GM23338 (cell line): Measurements from ENCODE around the gene GPR143. TPM values are rescaled to one million over a fixed set of nuclear protein-coding genes. Genes with fewer than 3 reads are reported as not detected.

Source experiments
- ATAC-seq: fragments of 200-7000 bp; cut with Tn5 transposase; 3 replicates; pipeline ENCODE4 v1.9.1; 2020
- DNase-seq: peaks from one replicate; pipeline ENCODE4 v3.0.0-alpha.2; 2015; ENCODE audit warnings: low spot score
- H2AFZ ChIP-seq: fragments of 200-600 bp; sonication (generic); 2 replicates; pipeline ENCODE4 v1.8.0; 2016; ENCODE audit warnings: antibody characterized with exemption, mild to moderate bottlenecking, moderate library complexity
- H3F3A ChIP-seq: fragments of 200-600 bp; sonication (generic); replicated peaks from 2 replicates; pipeline ENCODE4 v1.8.0; 2017; ENCODE audit warnings: antibody characterized with exemption, mixed run types, low read depth
- H3K27ac ChIP-seq: fragments of 200-600 bp; sonication (generic); 2 replicates; pipeline ENCODE4 v1.6.1; 2016; ENCODE audit warnings: low read depth
- H3K27me3 ChIP-seq: fragments of 200-600 bp; sonication (generic); 2 replicates; pipeline ENCODE4 v1.8.0; 2016; ENCODE audit warnings: mild to moderate bottlenecking, mixed run types, moderate library complexity; ENCODE audit not compliant: insufficient read depth
- H3K36me3 ChIP-seq: fragments of 200-600 bp; sonication (generic); 2 replicates; pipeline ENCODE4 v1.8.0; 2016; ENCODE audit warnings: mild to moderate bottlenecking; ENCODE audit not compliant: insufficient read depth
- H3K4me1 ChIP-seq: fragments of 200-600 bp; sonication (generic); 2 replicates; pipeline ENCODE4 v1.8.0; 2016; ENCODE audit warnings: mild to moderate bottlenecking, moderate library complexity; ENCODE audit not compliant: insufficient read depth
- H3K4me2 ChIP-seq: fragments of 200-600 bp; sonication (generic); 2 replicates; pipeline ENCODE4 v1.7.1; 2017; ENCODE audit warnings: mixed run types
- H3K4me3 ChIP-seq: fragments of 200-600 bp; sonication (generic); 2 replicates; pipeline ENCODE4 v1.6.1; 2016; ENCODE audit warnings: mixed run types
- H3K79me2 ChIP-seq: fragments of 200-600 bp; sonication (generic); replicated peaks from 2 replicates; pipeline ENCODE4 v1.8.0; 2017; ENCODE audit warnings: mild to moderate bottlenecking; ENCODE audit not compliant: insufficient read depth
- H3K9me2 ChIP-seq: fragments of 200-600 bp; sonication (generic); 2 replicates; pipeline ENCODE4 v1.8.0; 2017; ENCODE audit not compliant: insufficient read depth
- H4K20me1 ChIP-seq: fragments of 200-600 bp; sonication (generic); replicated peaks from 2 replicates; pipeline ENCODE4 v1.8.0; 2017; ENCODE audit warnings: mild to moderate bottlenecking; ENCODE audit not compliant: insufficient read depth
- H3K27ac Mint-ChIP-seq: 2 replicates; pipeline ENCODE4 v1.8.0; 2020; ENCODE audit warnings: inconsistent platforms, mild to moderate bottlenecking, moderate library complexity, mixed read lengths
- H3K27me3 Mint-ChIP-seq: 3 replicates; pipeline ENCODE4 v1.8.0; 2022; ENCODE audit warnings: low read depth, mild to moderate bottlenecking, moderate library complexity, mixed read lengths, inconsistent platforms; ENCODE audit not compliant: insufficient read depth, poor library complexity
- H3K36me3 Mint-ChIP-seq: 3 replicates; pipeline ENCODE4 v1.8.0; 2021; ENCODE audit warnings: low read depth, mild to moderate bottlenecking, inconsistent platforms, moderate library complexity, mixed read lengths
- H3K4me1 Mint-ChIP-seq: 3 replicates; pipeline ENCODE4 v1.8.0; 2020; ENCODE audit warnings: mild to moderate bottlenecking, inconsistent platforms, mixed read lengths
- H3K4me3 Mint-ChIP-seq: 3 replicates; pipeline ENCODE4 v1.8.0; 2021; ENCODE audit warnings: moderate library complexity, mild to moderate bottlenecking, inconsistent platforms, mixed read lengths
- H3K9me3 Mint-ChIP-seq: 3 replicates; pipeline ENCODE4 v1.8.0; 2020; ENCODE audit warnings: moderate library complexity, mild to moderate bottlenecking, inconsistent platforms, mixed read lengths
- CREB1 ChIP-seq: fragments of 250-450 bp; sonication (Bioruptor Pico); IDR thresholded peaks from 2 replicates; pipeline ENCODE4 v1.5.0; 2020; ENCODE audit warnings: low read depth, mild to moderate bottlenecking, moderate library complexity
- EZH2 ChIP-seq: fragments of 200-600 bp; sonication (generic); IDR thresholded peaks from one replicate; pipeline ENCODE4 v1.8.0; 2017; ENCODE audit warnings: antibody characterized with exemption, mild to moderate bottlenecking, low read depth; ENCODE audit not compliant: unreplicated experiment
- EZH2phosphoT487 ChIP-seq: fragments of 200-600 bp; sonication (generic); IDR thresholded peaks from one replicate; pipeline ENCODE4 v1.8.1; 2018; ENCODE audit warnings: antibody characterized with exemption; ENCODE audit not compliant: unreplicated experiment
- JUNB ChIP-seq: IDR thresholded peaks from one replicate; pipeline ENCODE4 v1.6.1; 2016; ENCODE audit warnings: antibody characterized with exemption; ENCODE audit not compliant: unreplicated experiment
- NANOG ChIP-seq: IDR thresholded peaks from 2 replicates; pipeline ENCODE4 v1.6.1; 2016; ENCODE audit warnings: antibody characterized with exemption, borderline replicate concordance
- POLR2AphosphoS5 ChIP-seq: IDR thresholded peaks from 2 replicates; pipeline ENCODE4 v1.6.1; 2016; ENCODE audit warnings: antibody characterized with exemption, low read depth
- STAT1 ChIP-seq: IDR thresholded peaks from one replicate; pipeline ENCODE4 v1.6.1; 2016; ENCODE audit warnings: antibody characterized with exemption; ENCODE audit not compliant: unreplicated experiment
- ZNF114 ChIP-seq: fragments of 250-450 bp; sonication (Bioruptor Pico); IDR thresholded peaks from 2 replicates; pipeline ENCODE4 v1.5.0; 2020; ENCODE audit warnings: mild to moderate bottlenecking, moderate library complexity
- ZNF331 ChIP-seq: fragments of 250-450 bp; sonication (Bioruptor Pico); IDR thresholded peaks from 2 replicates; pipeline ENCODE4 v1.5.0; 2020; ENCODE audit warnings: low read depth, mild to moderate bottlenecking, moderate library complexity
- polyA plus RNA-seq: library from polyadenylated mRNA; unstranded; fragments of >200 nt; fragmentation: Nextera tagmentation; extraction: Ambion mirVana; gene quantifications from 2 replicates; pipeline ENCODE4 v1.2.1, GENCODE V29; 2016
- total RNA-seq: library from RNA; depleted of rRNA; stranded (reverse); fragments of >200 nt; shearing (Covaris generic); gene quantifications from 2 replicates; pipeline ENCODE4 v1.2.3, GENCODE V29; 2014
- TF ChIP-seq, protein P1 (sequence below), 2 experiments: fragments of 200-600 bp in 1 of 2; sonication (generic) in 1 of 2; conservative IDR thresholded peaks; 2 replicates each; pipeline versions ENCODE4 v1.5.1 to v1.6.1; 2016 to 2017; ENCODE audit warnings: antibody characterized with exemption in 2 of 2, low read depth in 2 of 2, mild to moderate bottlenecking in 2 of 2, moderate library complexity in 1 of 2
- TF ChIP-seq, protein P2 (sequence below): IDR thresholded peaks from one replicate; pipeline ENCODE4 v1.6.1; 2018; ENCODE audit warnings: antibody characterized with exemption; ENCODE audit not compliant: unreplicated experiment
- TF ChIP-seq, protein P3 (sequence below): IDR thresholded peaks from 2 replicates; pipeline ENCODE4 v1.6.1; 2016; ENCODE audit warnings: antibody characterized with exemption
- TF ChIP-seq, protein P4 (sequence below): fragments of 250-450 bp; sonication (Bioruptor Pico); IDR thresholded peaks from 2 replicates; pipeline ENCODE4 v1.5.0; 2020; ENCODE audit warnings: mild to moderate bottlenecking, moderate library complexity

Gene GPR143
- total and polyA plus RNA-seq, 2 experiments from 2014 or later = 7.4 to 13.0 TPM

DNA sequence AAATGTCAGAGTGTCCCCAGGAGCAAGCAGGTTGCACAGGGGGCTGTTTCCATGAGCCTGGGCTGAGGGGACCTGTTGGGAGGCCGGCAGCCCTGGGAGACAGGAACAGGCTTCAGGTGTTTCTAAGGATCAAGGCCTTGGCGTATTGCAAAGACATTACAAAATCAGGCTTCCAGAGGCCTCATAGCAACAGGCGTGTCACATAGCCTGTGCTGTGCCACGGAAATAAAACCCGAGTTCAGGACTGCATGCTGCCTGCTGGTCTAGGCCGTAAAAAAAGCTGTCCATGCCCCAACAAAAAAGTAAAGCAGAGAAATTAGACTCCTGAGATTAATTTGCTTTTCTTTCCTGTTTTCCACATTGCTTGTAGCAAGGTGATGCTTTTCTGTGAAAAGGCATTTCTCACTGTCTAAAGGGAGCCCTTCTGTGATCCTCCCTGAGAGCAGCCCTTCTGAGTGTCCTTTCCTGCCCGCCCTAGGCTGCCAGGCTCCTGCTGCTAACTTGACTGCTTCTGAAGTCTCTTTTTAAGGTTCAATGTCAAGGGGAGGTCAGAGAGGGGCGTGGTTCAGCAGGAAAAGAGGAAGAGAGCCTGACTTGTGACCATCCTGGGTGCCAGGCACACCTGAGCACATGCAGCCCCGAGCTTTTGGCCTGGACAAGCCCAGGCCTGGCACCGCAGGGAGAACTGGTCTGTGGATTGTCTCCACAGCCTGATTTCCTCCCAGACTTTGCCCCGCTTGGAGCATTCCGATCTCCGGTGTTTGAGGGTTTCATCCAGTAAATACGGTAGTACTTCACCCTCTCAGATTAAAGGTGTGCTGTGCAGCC is 41.9 kb upstream of the GPR143 start:
- no peak overlapping the region for H2AFZ ChIP-seq
- peaks cover 11% of the 10 kb centered on the region for H3K79me2 ChIP-seq
- H3K4me1 ChIP-seq = peaks cover 5% of the 10 kb centered on the region; the same call in 1 of the 2 replicates
- peak overlapping the region; percentile 59; the same call in 1 of the 2 replicates for H3K27ac ChIP-seq
- no peaks in the 10 kb centered on the region for H3F3A ChIP-seq
- Mint-ChIP-seq H3K27me3 (no peaks in the 10 kb centered on the region), H3K36me3 (peaks cover 3% of the 10 kb centered on the region; the same call in 2 of the 3 replicates), H3K27ac (no peak overlapping the region), H3K9me3 (no peaks in the 10 kb centered on the region), H3K4me3 (no peak overlapping the region; the same call in 2 of the 3 replicates), H3K4me1 (peaks cover 10% of the 10 kb centered on the region)
- H4K20me1 ChIP-seq = no peaks in the 10 kb centered on the region; the same call in 1 of the 2 replicates
- ATAC-seq (peak; percentile 80), DNase-seq (peak; percentile 39)
- peak overlapping the region; percentile 20; the same call in 1 of the 2 replicates for H3K4me2 ChIP-seq
- no peaks in the 10 kb centered on the region for H3K36me3 ChIP-seq
- TF ChIP-seq, protein P1, sequence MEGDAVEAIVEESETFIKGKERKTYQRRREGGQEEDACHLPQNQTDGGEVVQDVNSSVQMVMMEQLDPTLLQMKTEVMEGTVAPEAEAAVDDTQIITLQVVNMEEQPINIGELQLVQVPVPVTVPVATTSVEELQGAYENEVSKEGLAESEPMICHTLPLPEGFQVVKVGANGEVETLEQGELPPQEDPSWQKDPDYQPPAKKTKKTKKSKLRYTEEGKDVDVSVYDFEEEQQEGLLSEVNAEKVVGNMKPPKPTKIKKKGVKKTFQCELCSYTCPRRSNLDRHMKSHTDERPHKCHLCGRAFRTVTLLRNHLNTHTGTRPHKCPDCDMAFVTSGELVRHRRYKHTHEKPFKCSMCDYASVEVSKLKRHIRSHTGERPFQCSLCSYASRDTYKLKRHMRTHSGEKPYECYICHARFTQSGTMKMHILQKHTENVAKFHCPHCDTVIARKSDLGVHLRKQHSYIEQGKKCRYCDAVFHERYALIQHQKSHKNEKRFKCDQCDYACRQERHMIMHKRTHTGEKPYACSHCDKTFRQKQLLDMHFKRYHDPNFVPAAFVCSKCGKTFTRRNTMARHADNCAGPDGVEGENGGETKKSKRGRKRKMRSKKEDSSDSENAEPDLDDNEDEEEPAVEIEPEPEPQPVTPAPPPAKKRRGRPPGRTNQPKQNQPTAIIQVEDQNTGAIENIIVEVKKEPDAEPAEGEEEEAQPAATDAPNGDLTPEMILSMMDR (conservative IDR thresholded peaks at IDR 0.05; ENCODE audit: low read depth in 2 of 2) = no peak
- TF ChIP-seq, protein P2, sequence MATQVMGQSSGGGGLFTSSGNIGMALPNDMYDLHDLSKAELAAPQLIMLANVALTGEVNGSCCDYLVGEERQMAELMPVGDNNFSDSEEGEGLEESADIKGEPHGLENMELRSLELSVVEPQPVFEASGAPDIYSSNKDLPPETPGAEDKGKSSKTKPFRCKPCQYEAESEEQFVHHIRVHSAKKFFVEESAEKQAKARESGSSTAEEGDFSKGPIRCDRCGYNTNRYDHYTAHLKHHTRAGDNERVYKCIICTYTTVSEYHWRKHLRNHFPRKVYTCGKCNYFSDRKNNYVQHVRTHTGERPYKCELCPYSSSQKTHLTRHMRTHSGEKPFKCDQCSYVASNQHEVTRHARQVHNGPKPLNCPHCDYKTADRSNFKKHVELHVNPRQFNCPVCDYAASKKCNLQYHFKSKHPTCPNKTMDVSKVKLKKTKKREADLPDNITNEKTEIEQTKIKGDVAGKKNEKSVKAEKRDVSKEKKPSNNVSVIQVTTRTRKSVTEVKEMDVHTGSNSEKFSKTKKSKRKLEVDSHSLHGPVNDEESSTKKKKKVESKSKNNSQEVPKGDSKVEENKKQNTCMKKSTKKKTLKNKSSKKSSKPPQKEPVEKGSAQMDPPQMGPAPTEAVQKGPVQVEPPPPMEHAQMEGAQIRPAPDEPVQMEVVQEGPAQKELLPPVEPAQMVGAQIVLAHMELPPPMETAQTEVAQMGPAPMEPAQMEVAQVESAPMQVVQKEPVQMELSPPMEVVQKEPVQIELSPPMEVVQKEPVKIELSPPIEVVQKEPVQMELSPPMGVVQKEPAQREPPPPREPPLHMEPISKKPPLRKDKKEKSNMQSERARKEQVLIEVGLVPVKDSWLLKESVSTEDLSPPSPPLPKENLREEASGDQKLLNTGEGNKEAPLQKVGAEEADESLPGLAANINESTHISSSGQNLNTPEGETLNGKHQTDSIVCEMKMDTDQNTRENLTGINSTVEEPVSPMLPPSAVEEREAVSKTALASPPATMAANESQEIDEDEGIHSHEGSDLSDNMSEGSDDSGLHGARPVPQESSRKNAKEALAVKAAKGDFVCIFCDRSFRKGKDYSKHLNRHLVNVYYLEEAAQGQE = no peak
- TF ChIP-seq EZH2phosphoT487 = no peak
- TF ChIP-seq POLR2AphosphoS5 = no peak
- no peak for TF ChIP-seq CREB1 (CRISPR knock-in tag)
- TF ChIP-seq EZH2 = no peak
- TF ChIP-seq ZNF114 (CRISPR knock-in tag) = no peak
- TF ChIP-seq, protein P3, sequence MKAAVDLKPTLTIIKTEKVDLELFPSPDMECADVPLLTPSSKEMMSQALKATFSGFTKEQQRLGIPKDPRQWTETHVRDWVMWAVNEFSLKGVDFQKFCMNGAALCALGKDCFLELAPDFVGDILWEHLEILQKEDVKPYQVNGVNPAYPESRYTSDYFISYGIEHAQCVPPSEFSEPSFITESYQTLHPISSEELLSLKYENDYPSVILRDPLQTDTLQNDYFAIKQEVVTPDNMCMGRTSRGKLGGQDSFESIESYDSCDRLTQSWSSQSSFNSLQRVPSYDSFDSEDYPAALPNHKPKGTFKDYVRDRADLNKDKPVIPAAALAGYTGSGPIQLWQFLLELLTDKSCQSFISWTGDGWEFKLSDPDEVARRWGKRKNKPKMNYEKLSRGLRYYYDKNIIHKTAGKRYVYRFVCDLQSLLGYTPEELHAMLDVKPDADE = no peak
- TF ChIP-seq NANOG = no peak
- no peak for TF ChIP-seq ZNF331
- no peak for TF ChIP-seq JUNB
- TF ChIP-seq STAT1 = no peak
- TF ChIP-seq, protein P4, sequence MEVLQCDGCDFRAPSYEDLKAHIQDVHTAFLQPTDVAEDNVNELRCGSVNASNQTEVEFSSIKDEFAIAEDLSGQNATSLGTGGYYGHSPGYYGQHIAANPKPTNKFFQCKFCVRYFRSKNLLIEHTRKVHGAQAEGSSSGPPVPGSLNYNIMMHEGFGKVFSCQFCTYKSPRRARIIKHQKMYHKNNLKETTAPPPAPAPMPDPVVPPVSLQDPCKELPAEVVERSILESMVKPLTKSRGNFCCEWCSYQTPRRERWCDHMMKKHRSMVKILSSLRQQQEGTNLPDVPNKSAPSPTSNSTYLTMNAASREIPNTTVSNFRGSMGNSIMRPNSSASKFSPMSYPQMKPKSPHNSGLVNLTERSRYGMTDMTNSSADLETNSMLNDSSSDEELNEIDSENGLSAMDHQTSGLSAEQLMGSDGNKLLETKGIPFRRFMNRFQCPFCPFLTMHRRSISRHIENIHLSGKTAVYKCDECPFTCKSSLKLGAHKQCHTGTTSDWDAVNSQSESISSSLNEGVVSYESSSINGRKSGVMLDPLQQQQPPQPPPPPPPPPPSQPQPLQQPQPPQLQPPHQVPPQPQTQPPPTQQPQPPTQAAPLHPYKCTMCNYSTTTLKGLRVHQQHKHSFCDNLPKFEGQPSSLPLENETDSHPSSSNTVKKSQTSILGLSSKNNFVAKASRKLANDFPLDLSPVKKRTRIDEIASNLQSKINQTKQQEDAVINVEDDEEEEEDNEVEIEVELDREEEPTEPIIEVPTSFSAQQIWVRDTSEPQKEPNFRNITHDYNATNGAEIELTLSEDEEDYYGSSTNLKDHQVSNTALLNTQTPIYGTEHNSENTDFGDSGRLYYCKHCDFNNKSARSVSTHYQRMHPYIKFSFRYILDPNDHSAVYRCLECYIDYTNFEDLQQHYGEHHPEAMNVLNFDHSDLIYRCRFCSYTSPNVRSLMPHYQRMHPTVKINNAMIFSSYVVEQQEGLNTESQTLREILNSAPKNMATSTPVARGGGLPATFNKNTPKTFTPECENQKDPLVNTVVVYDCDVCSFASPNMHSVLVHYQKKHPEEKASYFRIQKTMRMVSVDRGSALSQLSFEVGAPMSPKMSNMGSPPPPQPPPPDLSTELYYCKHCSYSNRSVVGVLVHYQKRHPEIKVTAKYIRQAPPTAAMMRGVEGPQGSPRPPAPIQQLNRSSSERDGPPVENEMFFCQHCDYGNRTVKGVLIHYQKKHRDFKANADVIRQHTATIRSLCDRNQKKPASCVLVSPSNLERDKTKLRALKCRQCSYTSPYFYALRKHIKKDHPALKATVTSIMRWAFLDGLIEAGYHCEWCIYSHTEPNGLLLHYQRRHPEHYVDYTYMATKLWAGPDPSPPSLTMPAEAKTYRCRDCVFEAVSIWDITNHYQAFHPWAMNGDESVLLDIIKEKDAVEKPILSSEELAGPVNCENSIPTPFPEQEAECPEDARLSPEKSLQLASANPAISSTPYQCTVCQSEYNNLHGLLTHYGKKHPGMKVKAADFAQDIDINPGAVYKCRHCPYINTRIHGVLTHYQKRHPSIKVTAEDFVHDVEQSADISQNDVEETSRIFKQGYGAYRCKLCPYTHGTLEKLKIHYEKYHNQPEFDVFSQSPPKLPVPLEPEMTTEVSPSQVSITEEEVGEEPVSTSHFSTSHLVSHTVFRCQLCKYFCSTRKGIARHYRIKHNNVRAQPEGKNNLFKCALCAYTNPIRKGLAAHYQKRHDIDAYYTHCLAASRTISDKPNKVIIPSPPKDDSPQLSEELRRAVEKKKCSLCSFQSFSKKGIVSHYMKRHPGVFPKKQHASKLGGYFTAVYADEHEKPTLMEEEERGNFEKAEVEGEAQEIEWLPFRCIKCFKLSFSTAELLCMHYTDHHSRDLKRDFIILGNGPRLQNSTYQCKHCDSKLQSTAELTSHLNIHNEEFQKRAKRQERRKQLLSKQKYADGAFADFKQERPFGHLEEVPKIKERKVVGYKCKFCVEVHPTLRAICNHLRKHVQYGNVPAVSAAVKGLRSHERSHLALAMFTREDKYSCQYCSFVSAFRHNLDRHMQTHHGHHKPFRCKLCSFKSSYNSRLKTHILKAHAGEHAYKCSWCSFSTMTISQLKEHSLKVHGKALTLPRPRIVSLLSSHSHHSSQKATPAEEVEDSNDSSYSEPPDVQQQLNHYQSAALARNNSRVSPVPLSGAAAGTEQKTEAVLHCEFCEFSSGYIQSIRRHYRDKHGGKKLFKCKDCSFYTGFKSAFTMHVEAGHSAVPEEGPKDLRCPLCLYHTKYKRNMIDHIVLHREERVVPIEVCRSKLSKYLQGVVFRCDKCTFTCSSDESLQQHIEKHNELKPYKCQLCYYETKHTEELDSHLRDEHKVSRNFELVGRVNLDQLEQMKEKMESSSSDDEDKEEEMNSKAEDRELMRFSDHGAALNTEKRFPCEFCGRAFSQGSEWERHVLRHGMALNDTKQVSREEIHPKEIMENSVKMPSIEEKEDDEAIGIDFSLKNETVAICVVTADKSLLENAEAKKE (CRISPR knock-in tag) = no peak
- H3K4me3 ChIP-seq = no peak overlapping the region
- H3K27me3 ChIP-seq = no peaks in the 10 kb centered on the region
- H3K9me2 ChIP-seq = no peaks in the 10 kb centered on the region
